Measurements from ENCODE around the gene ENPP3.
"Not testable (repeated sequence)": the region's sequence is repeated elsewhere in the genome, so short reads cannot be mapped to it uniquely, and the experiment has no call there.

Gene ENPP3

GRCh38 chr6:131694832-131695426 is 57.8 kb downstream of the ENPP3 start:
- no peak overlapping the region for H3K27ac ChIP-seq (ENCODE audit: low read depth, low read length)
- H3K4me1 ChIP-seq (ENCODE audit: control insufficient read depth in 1 of 2, insufficient read depth in 2 of 2, low read length in 2 of 2) = peaks cover 0 to 10% of the 10 kb centered on the region in 2 donors
- H3K9me3 ChIP-seq (ENCODE audit: control insufficient read depth in 1 of 2, low read length in 2 of 2) = no peaks in the 10 kb centered on the region
- H3K36me3 ChIP-seq (ENCODE audit: control insufficient read depth in 1 of 2, insufficient read depth in 2 of 2, low read length in 2 of 2) = no peaks in the 10 kb centered on the region
- no peak overlapping the region for H3K4me3 ChIP-seq (ENCODE audit: low read depth in 1 of 2, low read length in 2 of 2)
- H3K27me3 ChIP-seq (ENCODE audit: control insufficient read depth in 1 of 2, insufficient read depth in 2 of 2, low read length in 2 of 2) = no peaks in the 10 kb centered on the region
- H3K9ac ChIP-seq (ENCODE audit: low read depth in 1 of 2, low read length in 2 of 2) = no peak overlapping the region

GRCh38 chr6:131696956-131697355 is 59.9 kb downstream of the ENPP3 start:
- peaks cover 0 to 10% of the 10 kb centered on the region in 2 donors for H3K4me1 ChIP-seq (ENCODE audit: control insufficient read depth in 1 of 2, insufficient read depth in 2 of 2, low read length in 2 of 2)
- no peak overlapping the region for H3K9ac ChIP-seq (ENCODE audit: low read depth in 1 of 2, low read length in 2 of 2)
- no peaks in the 10 kb centered on the region for H3K27me3 ChIP-seq (ENCODE audit: control insufficient read depth in 1 of 2, insufficient read depth in 2 of 2, low read length in 2 of 2)
- H3K36me3 ChIP-seq (ENCODE audit: control insufficient read depth in 1 of 2, insufficient read depth in 2 of 2, low read length in 2 of 2) = no peaks in the 10 kb centered on the region
- H3K9me3 ChIP-seq (ENCODE audit: control insufficient read depth in 1 of 2, low read length in 2 of 2) = no peaks in the 10 kb centered on the region
- H3K27ac ChIP-seq (ENCODE audit: low read depth, low read length) = no peak overlapping the region
- no peak overlapping the region for H3K4me3 ChIP-seq (ENCODE audit: low read depth in 1 of 2, low read length in 2 of 2)

- H3K9ac ChIP-seq (ENCODE audit: low read depth in 1 of 2, low read length in 2 of 2); H3K27me3 ChIP-seq (ENCODE audit: control insufficient read depth in 1 of 2, insufficient read depth in 2 of 2, low read length in 2 of 2); H3K9me3 ChIP-seq (ENCODE audit: control insufficient read depth in 1 of 2, low read length in 2 of 2); H3K27ac ChIP-seq (ENCODE audit: low read depth, low read length); H3K36me3 ChIP-seq (ENCODE audit: control insufficient read depth in 1 of 2, insufficient read depth in 2 of 2, low read length in 2 of 2); H3K4me3 ChIP-seq (ENCODE audit: low read depth in 1 of 2, low read length in 2 of 2); H3K4me1 ChIP-seq (ENCODE audit: control insufficient read depth in 1 of 2, insufficient read depth in 2 of 2, low read length in 2 of 2): not testable (repeated sequence)
Measured at GRCh38 chr6:131700851-131701250, 63.7 kb downstream of the ENPP3 start.

- H3K36me3 ChIP-seq (ENCODE audit: control insufficient read depth in 1 of 2, insufficient read depth in 2 of 2, low read length in 2 of 2); H3K4me3 ChIP-seq (ENCODE audit: low read depth in 1 of 2, low read length in 2 of 2); H3K27me3 ChIP-seq (ENCODE audit: control insufficient read depth in 1 of 2, insufficient read depth in 2 of 2, low read length in 2 of 2); H3K9me3 ChIP-seq (ENCODE audit: control insufficient read depth in 1 of 2, low read length in 2 of 2); H3K9ac ChIP-seq (ENCODE audit: low read depth in 1 of 2, low read length in 2 of 2); H3K4me1 ChIP-seq (ENCODE audit: control insufficient read depth in 1 of 2, insufficient read depth in 2 of 2, low read length in 2 of 2); H3K27ac ChIP-seq (ENCODE audit: low read depth, low read length): not testable (repeated sequence)
Measured at GRCh38 chr6:131703905-131704304, 66.8 kb downstream of the ENPP3 start.

- H3K9ac ChIP-seq (ENCODE audit: low read depth in 1 of 2, low read length in 2 of 2); H3K36me3 ChIP-seq (ENCODE audit: control insufficient read depth in 1 of 2, insufficient read depth in 2 of 2, low read length in 2 of 2); H3K27me3 ChIP-seq (ENCODE audit: control insufficient read depth in 1 of 2, insufficient read depth in 2 of 2, low read length in 2 of 2); H3K9me3 ChIP-seq (ENCODE audit: control insufficient read depth in 1 of 2, low read length in 2 of 2); H3K4me1 ChIP-seq (ENCODE audit: control insufficient read depth in 1 of 2, insufficient read depth in 2 of 2, low read length in 2 of 2); H3K27ac ChIP-seq (ENCODE audit: low read depth, low read length); H3K4me3 ChIP-seq (ENCODE audit: low read depth in 1 of 2, low read length in 2 of 2): not testable (repeated sequence)
Measured at GRCh38 chr6:131710917-131711316, 73.8 kb downstream of the ENPP3 start, which contains the start of gene CTAGE9. CTAGE9 (minus strand) TSS chr6:131711017; CDS start chr6:131711017, 0 bp downstream.

GRCh38 chr6:131715567-131715966 is 78.5 kb downstream of the ENPP3 start:
- H3K9ac ChIP-seq (ENCODE audit: low read depth in 1 of 2, low read length in 2 of 2); H3K27ac ChIP-seq (ENCODE audit: low read depth, low read length); H3K36me3 ChIP-seq (ENCODE audit: control insufficient read depth in 1 of 2, insufficient read depth in 2 of 2, low read length in 2 of 2); H3K4me1 ChIP-seq (ENCODE audit: control insufficient read depth in 1 of 2, insufficient read depth in 2 of 2, low read length in 2 of 2); H3K4me3 ChIP-seq (ENCODE audit: low read depth in 1 of 2, low read length in 2 of 2); H3K27me3 ChIP-seq (ENCODE audit: control insufficient read depth in 1 of 2, insufficient read depth in 2 of 2, low read length in 2 of 2); H3K9me3 ChIP-seq (ENCODE audit: control insufficient read depth in 1 of 2, low read length in 2 of 2): not testable (repeated sequence)

GRCh38 chr6:131717836-131718542 is 80.9 kb downstream of the ENPP3 start:
- Histone ChIP-seq H3K27ac (ENCODE audit: low read depth, low read length) (no peak overlapping the region), H3K4me3 (ENCODE audit: low read depth in 1 of 2, low read length in 2 of 2) (no peak overlapping the region), H3K9ac (ENCODE audit: low read depth in 1 of 2, low read length in 2 of 2) (no peak overlapping the region), H3K9me3 (ENCODE audit: control insufficient read depth in 1 of 2, low read length in 2 of 2) (no peaks in the 10 kb centered on the region), H3K36me3 (ENCODE audit: control insufficient read depth in 1 of 2, insufficient read depth in 2 of 2, low read length in 2 of 2) (no peaks in the 10 kb centered on the region), H3K27me3 (ENCODE audit: control insufficient read depth in 1 of 2, insufficient read depth in 2 of 2, low read length in 2 of 2) (no peaks in the 10 kb centered on the region), H3K4me1 (ENCODE audit: control insufficient read depth in 1 of 2, insufficient read depth in 2 of 2, low read length in 2 of 2) (no peaks in the 10 kb centered on the region)

- no peaks in the 10 kb centered on the region for H3K9me3 ChIP-seq (ENCODE audit: control insufficient read depth in 1 of 2, low read length in 2 of 2)
- no peaks in the 10 kb centered on the region for H3K27me3 ChIP-seq (ENCODE audit: control insufficient read depth in 1 of 2, insufficient read depth in 2 of 2, low read length in 2 of 2)
Measured at GRCh38 chr6:131721161-131721560, 84.1 kb downstream of the ENPP3 start.

GRCh38 chr6:131724114-131724513 is 87.0 kb downstream of the ENPP3 start:
- H3K4me1 ChIP-seq (ENCODE audit: control insufficient read depth in 1 of 2, insufficient read depth in 2 of 2, low read length in 2 of 2) = no peaks in the 10 kb centered on the region
- no peaks in the 10 kb centered on the region for H3K9me3 ChIP-seq (ENCODE audit: control insufficient read depth in 1 of 2, low read length in 2 of 2)
- H3K4me3 ChIP-seq (ENCODE audit: low read depth in 1 of 2, low read length in 2 of 2) = no peak overlapping the region
- no peak overlapping the region for H3K27ac ChIP-seq (ENCODE audit: low read depth, low read length)
- no peak overlapping the region for H3K9ac ChIP-seq (ENCODE audit: low read depth in 1 of 2, low read length in 2 of 2)
- H3K27me3 ChIP-seq (ENCODE audit: control insufficient read depth in 1 of 2, insufficient read depth in 2 of 2, low read length in 2 of 2) = no peaks in the 10 kb centered on the region
- H3K36me3 ChIP-seq (ENCODE audit: control insufficient read depth in 1 of 2, insufficient read depth in 2 of 2, low read length in 2 of 2) = no peaks in the 10 kb centered on the region

More at GRCh38 chr6:131721161-131721560, 84.1 kb downstream of the ENPP3 start:
- Histone ChIP-seq H3K9ac (ENCODE audit: low read depth in 1 of 2, low read length in 2 of 2) (no peak overlapping the region), H3K4me1 (ENCODE audit: control insufficient read depth in 1 of 2, insufficient read depth in 2 of 2, low read length in 2 of 2) (no peaks in the 10 kb centered on the region), H3K36me3 (ENCODE audit: control insufficient read depth in 1 of 2, insufficient read depth in 2 of 2, low read length in 2 of 2) (no peaks in the 10 kb centered on the region), H3K27ac (ENCODE audit: low read depth, low read length) (no peak overlapping the region), H3K4me3 (ENCODE audit: low read depth in 1 of 2, low read length in 2 of 2) (no peak overlapping the region)

- H3K9ac ChIP-seq (ENCODE audit: low read depth in 1 of 2, low read length in 2 of 2) = no peak overlapping the region
- H3K4me1 ChIP-seq (ENCODE audit: control insufficient read depth in 1 of 2, insufficient read depth in 2 of 2, low read length in 2 of 2) = no peaks in the 10 kb centered on the region
- no peak overlapping the region for H3K4me3 ChIP-seq (ENCODE audit: low read depth in 1 of 2, low read length in 2 of 2)
- no peaks in the 10 kb centered on the region for H3K9me3 ChIP-seq (ENCODE audit: control insufficient read depth in 1 of 2, low read length in 2 of 2)
- no peaks in the 10 kb centered on the region for H3K36me3 ChIP-seq (ENCODE audit: control insufficient read depth in 1 of 2, insufficient read depth in 2 of 2, low read length in 2 of 2)
- no peaks in the 10 kb centered on the region for H3K27me3 ChIP-seq (ENCODE audit: control insufficient read depth in 1 of 2, insufficient read depth in 2 of 2, low read length in 2 of 2)
- no peak overlapping the region for H3K27ac ChIP-seq (ENCODE audit: low read depth, low read length)
Measured at GRCh38 chr6:131727467-131727866, 90.4 kb downstream of the ENPP3 start.

All from duodenal mucosa (tissue), 2 donors.